ENCODE measurements around the gene H1-8.

The H1-8 gene

GRCh38 chr3:129575997-129576384 is 33.0 kb downstream of the H1-8 start:
- DNase-seq, result no peak

GRCh38 chr3:129576514-129577352 is 33.8 kb downstream of the H1-8 start:
- peak; percentile 18 for DNase-seq

- no peak for DNase-seq
Measured at GRCh38 chr3:129577366-129577765, 34.4 kb downstream of the H1-8 start.

GRCh38 chr3:129577925-129578786 is 35.2 kb downstream of the H1-8 start:
- peak; percentile 82 for DNase-seq

GRCh38 chr3:129579991-129580390 is 37.0 kb downstream of the H1-8 start:
- DNase-seq, result no peak

- no peak for DNase-seq
Measured at GRCh38 chr3:129581623-129582022, 38.6 kb downstream of the H1-8 start.

GRCh38 chr3:129582799-129583198 is 39.8 kb downstream of the H1-8 start:
- DNase-seq, result no peak

GRCh38 chr3:129583289-129583688 is 40.3 kb downstream of the H1-8 start:
- no peak for DNase-seq

GRCh38 chr3:129584631-129585030 is 41.7 kb downstream of the H1-8 start:
- no peak for DNase-seq

GRCh38 chr3:129585949-129586657 is 43.1 kb downstream of the H1-8 start:
- no peak for DNase-seq

GRCh38 chr3:129586746-129587430 is 43.9 kb downstream of the H1-8 start:
- DNase-seq, result no peak

- no peak for DNase-seq
Measured at GRCh38 chr3:129587566-129588210, 44.7 kb downstream of the H1-8 start.

GRCh38 chr3:129590215-129590614 is 47.2 kb downstream of the H1-8 start:
- no peak for DNase-seq

- no peak for DNase-seq
Measured at GRCh38 chr3:129591932-129592331, 49.0 kb downstream of the H1-8 start.

- DNase-seq, result peak; percentile 70
Measured at GRCh38 chr3:129592381-129593131, 49.6 kb downstream of the H1-8 start.

GRCh38 chr3:129593230-129593594 is 50.2 kb downstream of the H1-8 start:
- DNase-seq, result peak; percentile 18

- DNase-seq, result no peak
Measured at GRCh38 chr3:129593595-129594339, 50.8 kb downstream of the H1-8 start.

GRCh38 chr3:129594409-129594808 is 51.4 kb downstream of the H1-8 start:
- no peak for DNase-seq

GRCh38 chr3:129594907-129595390 is 52.0 kb downstream of the H1-8 start:
- DNase-seq, result no peak

- no peak for DNase-seq
Measured at GRCh38 chr3:129595544-129596193, 52.7 kb downstream of the H1-8 start.
